NCI-H2029 treated with DMSO at 0.1 percent for 48 hours (cell line): ENCODE measurements around the gene SORBS2.

Experiments
- DNase-seq: peaks from one replicate; lab custom pipeline; 2025; lab: John Stamatoyannopoulos, UW

Gene SORBS2

GRCh38 chr4:185835336-185835735 is 23.3 kb upstream of the SORBS2 start:
- DNase-seq, result no peak

GRCh38 chr4:185834778-185835177 is 22.8 kb upstream of the SORBS2 start:
- no peak for DNase-seq

- no peak for DNase-seq
Observed at GRCh38 chr4:185834088-185834487, 22.1 kb upstream of the SORBS2 start.

- no peak for DNase-seq
Observed at GRCh38 chr4:185833055-185833598, 21.1 kb upstream of the SORBS2 start.

GRCh38 chr4:185831125-185831815 is 19.3 kb upstream of the SORBS2 start:
- no peak for DNase-seq

GRCh38 chr4:185830263-185830994 is 18.4 kb upstream of the SORBS2 start:
- DNase-seq, result no peak

GRCh38 chr4:185826381-185826780 is 14.4 kb upstream of the SORBS2 start:
- DNase-seq, result no peak

GRCh38 chr4:185825737-185826136 is 13.7 kb upstream of the SORBS2 start:
- DNase-seq, result no peak

- no peak for DNase-seq
Observed at GRCh38 chr4:185822791-185823190, 10.8 kb upstream of the SORBS2 start.

GRCh38 chr4:185821029-185821419 is 9.0 kb upstream of the SORBS2 start:
- no peak for DNase-seq

- DNase-seq, result no peak
Observed at GRCh38 chr4:185820146-185821028, 8.4 kb upstream of the SORBS2 start.

- DNase-seq, result no peak
Observed at GRCh38 chr4:185819144-185819543, 7.2 kb upstream of the SORBS2 start.

- DNase-seq, result peak; percentile 69
Observed at GRCh38 chr4:185817403-185817818, 5.4 kb upstream of the SORBS2 start.

GRCh38 chr4:185813133-185813532 is 1.1 kb upstream of the SORBS2 start:
- DNase-seq, result no peak

- peak; percentile 33 for DNase-seq
Observed at GRCh38 chr4:185810746-185811508, 1.1 kb downstream of the SORBS2 start.

- DNase-seq, result no peak
Observed at GRCh38 chr4:185809533-185810071, 2.4 kb downstream of the SORBS2 start.

- no peak for DNase-seq
Observed at GRCh38 chr4:185809121-185809520, 2.9 kb downstream of the SORBS2 start.

- no peak for DNase-seq
Observed at GRCh38 chr4:185805979-185806378, 6.0 kb downstream of the SORBS2 start.

GRCh38 chr4:185805262-185805802 is 6.7 kb downstream of the SORBS2 start:
- no peak for DNase-seq

GRCh38 chr4:185803022-185803421 is 9.0 kb downstream of the SORBS2 start:
- no peak for DNase-seq

- DNase-seq, result no peak
Observed at GRCh38 chr4:185801471-185801870, 10.5 kb downstream of the SORBS2 start.
